ENCODE measurements around the gene GMIP. TPM values are rescaled to one million over a fixed set of nuclear protein-coding genes. Genes with fewer than 3 reads are reported as not detected.

Gene GMIP
- total RNA-seq, 1 experiment from 2014 or later: 12.7 TPM

GRCh38 chr19:19649155-19649554 lies 5.7 kb upstream of the GMIP start:
- no peaks in the 10 kb centered on the region for H3K9me3 Mint-ChIP-seq
- H4K5ac ChIP-seq (ENCODE audit: insufficient read length, low read depth, low read length): no peak overlapping the region
- no peaks in the 10 kb centered on the region for H3K4me1 ChIP-seq (ENCODE audit: insufficient read depth, low read length)
- no peak overlapping the region for H4K91ac ChIP-seq (ENCODE audit: insufficient read length, low read depth, low read length)
- no peak overlapping the region for H2AK5ac ChIP-seq (ENCODE audit: insufficient read length, low read length)
- H2BK12ac ChIP-seq (ENCODE audit: insufficient read length, low read depth, low read length): no peak overlapping the region
- TF ChIP-seq, protein P1, sequence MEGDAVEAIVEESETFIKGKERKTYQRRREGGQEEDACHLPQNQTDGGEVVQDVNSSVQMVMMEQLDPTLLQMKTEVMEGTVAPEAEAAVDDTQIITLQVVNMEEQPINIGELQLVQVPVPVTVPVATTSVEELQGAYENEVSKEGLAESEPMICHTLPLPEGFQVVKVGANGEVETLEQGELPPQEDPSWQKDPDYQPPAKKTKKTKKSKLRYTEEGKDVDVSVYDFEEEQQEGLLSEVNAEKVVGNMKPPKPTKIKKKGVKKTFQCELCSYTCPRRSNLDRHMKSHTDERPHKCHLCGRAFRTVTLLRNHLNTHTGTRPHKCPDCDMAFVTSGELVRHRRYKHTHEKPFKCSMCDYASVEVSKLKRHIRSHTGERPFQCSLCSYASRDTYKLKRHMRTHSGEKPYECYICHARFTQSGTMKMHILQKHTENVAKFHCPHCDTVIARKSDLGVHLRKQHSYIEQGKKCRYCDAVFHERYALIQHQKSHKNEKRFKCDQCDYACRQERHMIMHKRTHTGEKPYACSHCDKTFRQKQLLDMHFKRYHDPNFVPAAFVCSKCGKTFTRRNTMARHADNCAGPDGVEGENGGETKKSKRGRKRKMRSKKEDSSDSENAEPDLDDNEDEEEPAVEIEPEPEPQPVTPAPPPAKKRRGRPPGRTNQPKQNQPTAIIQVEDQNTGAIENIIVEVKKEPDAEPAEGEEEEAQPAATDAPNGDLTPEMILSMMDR (conservative IDR thresholded peaks at IDR 0.05): no peak
- H3K23ac ChIP-seq (ENCODE audit: insufficient read length, low read depth, low read length): no peak overlapping the region
- no peak overlapping the region for H2BK5ac ChIP-seq (ENCODE audit: insufficient read length, low read length)
- no peak overlapping the region for H3T11ph ChIP-seq (ENCODE audit: low read length)
- no peak overlapping the region for H2BK20ac ChIP-seq (ENCODE audit: low read depth, low read length, poor library complexity, severe bottlenecking)
- no peak overlapping the region for H3K27ac Mint-ChIP-seq
- no peak overlapping the region for H4K8ac ChIP-seq (replicated peaks; ENCODE audit: insufficient read length, low read depth, low read length)
- H3K79me2 ChIP-seq (ENCODE audit: insufficient read depth, low read length): no peaks in the 10 kb centered on the region
- WGBS (ENCODE audit: extremely low coverage, insufficient read length, low lambda C conversion rate): no CpG with 5 or more reads among the region's 6 CpGs
- no peak overlapping the region for H2BK120ac ChIP-seq (ENCODE audit: low read depth, low read length, poor library complexity, severe bottlenecking)
- no peaks in the 10 kb centered on the region for H3K27me3 ChIP-seq (ENCODE audit: insufficient read depth, low read length)
- no peaks in the 10 kb centered on the region for H3K4me1 Mint-ChIP-seq
- H3K14ac ChIP-seq (ENCODE audit: insufficient read depth, low read length): no peak overlapping the region
- H3K79me1 ChIP-seq (ENCODE audit: insufficient read depth, low read depth, low read length, poor library complexity, severe bottlenecking): no peaks in the 10 kb centered on the region
- no peak overlapping the region for H3K4me3 Mint-ChIP-seq
- no peak overlapping the region for H3K56ac ChIP-seq (ENCODE audit: insufficient read length, low read depth, low read length)
- H2AFZ ChIP-seq (ENCODE audit: low read length): no peak overlapping the region
- no peak overlapping the region for H3K9ac ChIP-seq (ENCODE audit: extremely low read depth, insufficient read length, low read length)
- no peaks in the 10 kb centered on the region; the same call in 1 of the 2 replicates for H3K27me3 Mint-ChIP-seq (ENCODE audit: low read depth)
- no peaks in the 10 kb centered on the region for H3K9me3 ChIP-seq (ENCODE audit: control insufficient read depth, low read depth, low read length)
- no peak overlapping the region for H3K18ac ChIP-seq (ENCODE audit: insufficient read length, low read depth, low read length)
- no peak overlapping the region for H3K27ac ChIP-seq (ENCODE audit: insufficient read length, low read depth, low read length)
- peaks cover 34 to 94% (median 83%) of the 10 kb centered on the region in 3 experiments; a peak in 6 of 7 replicates for H3K36me3 Mint-ChIP-seq (ENCODE audit: insufficient read depth in 1 of 3, low read depth in 3 of 3)
- DNase-seq: no peak
- H3K4ac ChIP-seq (ENCODE audit: low read depth, low read length): no peak overlapping the region
- H3K4me2 ChIP-seq (ENCODE audit: insufficient read depth, insufficient read length, low read length): no peak overlapping the region
- H4K20me1 ChIP-seq (ENCODE audit: control insufficient read depth, insufficient read depth, insufficient read length): no peaks in the 10 kb centered on the region
- H2BK15ac ChIP-seq (ENCODE audit: low read depth, low read length): no peak overlapping the region
- no peaks in the 10 kb centered on the region for H3K23me2 ChIP-seq (ENCODE audit: insufficient read length, low read depth, low read length, poor library complexity, severe bottlenecking)

Measured in H9 (cell line).